ENCODE measurements around the gene NYAP2.

The NYAP2 gene

DNA sequence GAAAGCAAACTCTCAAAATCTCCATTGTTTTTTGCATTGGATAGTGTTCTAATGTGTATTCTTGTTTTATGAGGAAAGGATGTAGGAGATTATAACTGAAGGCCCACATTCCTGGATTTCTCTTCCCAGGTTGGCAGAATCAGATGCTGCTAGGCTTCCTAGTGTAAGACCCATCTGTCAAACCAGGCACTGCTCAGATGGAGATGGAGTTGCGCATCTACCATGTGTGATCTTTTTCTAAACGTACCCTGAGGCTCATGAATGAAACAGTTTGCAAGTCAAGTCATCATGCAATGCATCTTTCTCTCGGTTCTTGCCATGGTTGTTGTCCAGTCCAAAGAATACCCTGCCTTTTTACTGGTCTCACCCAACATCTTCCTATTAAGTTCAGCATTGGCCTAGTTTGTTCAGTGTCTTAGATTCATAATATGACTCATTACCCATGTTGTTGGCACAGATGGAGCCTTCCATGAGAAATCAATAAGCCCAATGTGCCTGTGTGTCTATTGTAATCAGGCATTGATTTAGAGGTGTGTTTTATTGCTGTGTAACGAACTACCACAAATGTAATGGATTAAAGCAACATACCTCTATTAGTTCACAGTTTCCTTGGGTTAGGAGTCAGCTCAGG lies 127.4 kb downstream of the NYAP2 start:
- no peak overlapping the region for H3K4me3 ChIP-seq (ENCODE audit: low read length)
- no peak for TF ChIP-seq ZNF274 (IDR thresholded peaks at IDR 0.05; ENCODE audit: low read depth, low read length)

- no peak for TF ChIP-seq ZNF274 (IDR thresholded peaks at IDR 0.05; ENCODE audit: low read depth, low read length)
- no peak overlapping the region for H3K4me3 ChIP-seq (ENCODE audit: low read length)
These were observed 132.0 kb downstream of the NYAP2 start for GRCh38 chr2:225531559-225531958.

GRCh38 chr2:225532096-225532495 lies 132.6 kb downstream of the NYAP2 start:
- no peak for TF ChIP-seq ZNF274 (IDR thresholded peaks at IDR 0.05; ENCODE audit: low read depth, low read length)

GRCh38 chr2:225534037-225534436 lies 134.5 kb downstream of the NYAP2 start:
- no peak for TF ChIP-seq ZNF274 (IDR thresholded peaks at IDR 0.05; ENCODE audit: low read depth, low read length)
- H3K4me3 ChIP-seq (ENCODE audit: low read length) = no peak overlapping the region

More at GRCh38 chr2:225532096-225532495, 132.6 kb downstream of the NYAP2 start:
- H3K4me3 ChIP-seq (ENCODE audit: low read length) = no peak overlapping the region

- H3K4me3 ChIP-seq (ENCODE audit: low read length) = no peak overlapping the region
- TF ChIP-seq ZNF274 (IDR thresholded peaks at IDR 0.05; ENCODE audit: low read depth, low read length) = no peak
These were observed 135.2 kb downstream of the NYAP2 start for GRCh38 chr2:225534697-225535096.

DNA sequence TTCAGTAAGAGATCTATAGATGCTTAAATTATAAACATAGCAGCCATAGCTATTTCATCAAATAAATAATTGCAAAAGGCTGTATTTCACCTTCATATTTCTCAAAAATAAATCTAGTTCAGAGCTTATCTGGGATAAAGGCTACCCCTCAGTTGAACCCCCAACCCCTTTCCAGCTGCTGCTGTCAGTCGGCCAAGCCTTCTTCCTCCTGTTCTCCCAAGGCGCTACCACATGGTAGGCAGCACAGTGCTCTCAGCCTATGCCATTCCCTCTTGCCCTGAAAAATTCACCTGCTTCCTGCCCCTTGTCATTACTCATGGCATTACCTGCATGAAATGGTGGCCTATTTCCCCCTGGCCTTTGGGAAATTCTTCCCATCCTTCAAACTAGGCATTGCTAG lies 136.5 kb downstream of the NYAP2 start:
- H3K4me3 ChIP-seq (ENCODE audit: low read length) = no peak overlapping the region
- TF ChIP-seq ZNF274 (IDR thresholded peaks at IDR 0.05; ENCODE audit: low read depth, low read length) = no peak

- H3K4me3 ChIP-seq (ENCODE audit: low read length) = no peak overlapping the region
- no peak for TF ChIP-seq ZNF274 (IDR thresholded peaks at IDR 0.05; ENCODE audit: low read depth, low read length)
These were observed 144.1 kb downstream of the NYAP2 start for GRCh38 chr2:225543626-225544025.

DNA sequence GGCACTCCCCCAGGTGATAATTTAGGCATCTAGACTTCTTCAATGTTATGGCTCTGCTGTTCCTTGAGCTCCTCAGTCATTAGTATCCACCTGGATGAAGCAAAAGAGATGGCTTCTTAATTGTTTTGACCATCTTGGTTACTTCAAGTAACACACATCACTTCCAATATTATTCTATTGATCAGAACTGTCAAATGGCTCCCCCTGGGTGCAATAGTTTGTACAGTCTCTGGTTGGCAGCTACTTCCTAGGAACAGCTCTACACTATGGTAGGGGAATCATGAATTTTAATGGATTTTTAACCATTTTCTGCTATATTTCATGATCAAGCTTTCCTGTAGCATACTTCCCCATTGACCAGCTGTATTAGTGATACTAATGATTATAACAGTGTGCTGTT lies 157.0 kb downstream of the NYAP2 start:
- TF ChIP-seq ZNF274 (IDR thresholded peaks at IDR 0.05; ENCODE audit: low read depth, low read length) = no peak
- no peak overlapping the region for H3K4me3 ChIP-seq (ENCODE audit: low read length)

- H3K4me3 ChIP-seq (ENCODE audit: low read length) = no peak overlapping the region
- TF ChIP-seq ZNF274 (IDR thresholded peaks at IDR 0.05; ENCODE audit: low read depth, low read length) = no peak
These were observed 159.0 kb downstream of the NYAP2 start for GRCh38 chr2:225558399-225559071.

- TF ChIP-seq ZNF274 (IDR thresholded peaks at IDR 0.05; ENCODE audit: low read depth, low read length) = no peak
These were observed 159.5 kb downstream of the NYAP2 start for GRCh38 chr2:225559072-225559415.

DNA sequence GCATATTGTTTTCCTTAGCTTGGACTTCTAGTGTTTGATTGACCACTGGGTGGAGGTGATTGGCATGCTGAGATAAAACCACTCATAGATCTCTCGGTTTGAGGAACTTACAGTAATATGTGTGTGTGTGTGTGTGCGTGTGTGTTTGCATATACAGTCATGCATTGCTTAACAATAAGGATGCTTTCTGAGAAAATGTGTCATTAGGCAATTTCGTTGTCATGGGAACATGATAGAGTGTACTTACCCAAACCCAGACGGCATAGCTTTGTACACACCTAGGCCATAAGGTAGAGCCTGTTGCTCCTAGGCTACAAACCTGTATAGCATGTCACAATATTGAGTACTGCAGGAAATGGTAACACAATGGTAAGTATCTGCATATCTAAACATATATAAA lies 167.3 kb downstream of the NYAP2 start:
- no peak overlapping the region for H3K4me3 ChIP-seq (ENCODE audit: low read length)
- TF ChIP-seq ZNF274 (IDR thresholded peaks at IDR 0.05; ENCODE audit: low read depth, low read length) = no peak

More at GRCh38 chr2:225559072-225559415, 159.5 kb downstream of the NYAP2 start:
- H3K4me3 ChIP-seq (ENCODE audit: low read length) = no peak overlapping the region

GRCh38 chr2:225569995-225570394 lies 170.5 kb downstream of the NYAP2 start:
- H3K4me3 ChIP-seq (ENCODE audit: low read length) = no peak overlapping the region
- no peak for TF ChIP-seq ZNF274 (IDR thresholded peaks at IDR 0.05; ENCODE audit: low read depth, low read length)

DNA sequence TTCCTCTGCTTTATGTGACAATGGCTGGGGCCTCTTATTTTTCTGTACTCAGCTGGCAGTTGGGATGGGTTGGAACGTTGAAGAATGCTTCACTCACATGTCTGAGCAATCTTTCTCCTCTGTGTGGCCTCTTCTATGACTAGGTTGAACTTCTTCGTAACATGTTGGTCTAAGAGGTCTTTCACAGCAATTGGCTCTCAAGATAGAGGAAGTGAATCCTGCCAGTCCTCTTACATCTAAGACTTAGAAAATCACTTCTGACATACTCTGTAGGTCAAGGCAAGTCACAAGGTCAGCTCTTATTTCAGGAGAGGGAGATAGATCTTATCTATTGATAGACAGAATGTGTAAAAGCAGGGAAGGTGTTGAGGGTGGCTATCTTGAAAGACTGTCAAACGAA lies 174.1 kb downstream of the NYAP2 start:
- H3K4me3 ChIP-seq (ENCODE audit: low read length) = no peak overlapping the region
- TF ChIP-seq ZNF274 (IDR thresholded peaks at IDR 0.05; ENCODE audit: low read depth, low read length) = no peak

DNA sequence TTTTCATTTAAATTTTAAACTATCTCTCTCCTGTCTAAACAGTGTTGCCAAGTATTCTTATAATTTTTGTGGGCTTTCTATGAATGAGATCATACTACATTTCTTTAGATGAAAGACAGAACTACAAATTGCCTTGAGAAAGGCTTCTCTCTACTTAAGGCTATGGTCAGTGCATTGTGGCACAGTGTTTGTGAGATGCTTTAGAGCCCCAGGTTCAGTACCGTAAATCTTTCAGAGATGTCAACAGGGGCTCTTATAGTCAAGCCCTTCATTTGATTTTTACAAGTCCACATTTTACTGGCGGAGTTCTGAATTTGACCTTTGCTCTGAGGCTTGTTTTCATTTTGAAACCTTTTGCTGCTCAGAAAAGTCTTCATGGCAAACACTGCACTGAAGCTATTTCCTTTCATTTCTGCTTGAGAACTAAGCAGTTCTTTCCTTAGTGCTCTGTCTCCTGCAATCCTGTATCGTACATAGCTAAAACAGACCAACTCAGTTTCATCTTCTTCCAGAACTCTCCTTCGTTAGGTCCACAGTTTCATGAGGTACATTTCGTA lies 175.2 kb downstream of the NYAP2 start:
- no peak overlapping the region for H3K4me3 ChIP-seq (ENCODE audit: low read length)
- no peak for TF ChIP-seq ZNF274 (IDR thresholded peaks at IDR 0.05; ENCODE audit: low read depth, low read length)

DNA sequence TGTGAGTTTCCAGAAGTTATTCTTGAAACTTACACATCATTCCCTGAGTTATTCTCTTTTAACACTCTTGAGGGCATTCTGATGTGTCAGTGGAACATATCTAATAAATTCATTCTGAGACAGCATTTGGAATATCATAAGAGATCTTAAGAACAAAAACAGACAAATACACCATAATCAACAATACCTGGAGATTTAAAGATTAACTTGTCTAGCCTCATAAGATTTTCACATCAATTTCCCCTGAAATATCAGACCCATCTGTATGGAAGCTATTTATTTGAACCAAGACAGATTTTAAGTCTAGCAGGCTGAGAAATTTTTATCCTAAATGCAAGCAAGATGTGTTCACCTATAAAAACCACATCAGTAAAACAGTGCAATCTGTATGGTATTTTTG lies 181.6 kb downstream of the NYAP2 start:
- TF ChIP-seq ZNF274 (IDR thresholded peaks at IDR 0.05; ENCODE audit: low read depth, low read length) = no peak
- no peak overlapping the region for H3K4me3 ChIP-seq (ENCODE audit: low read length)
